ENCODE measurements around the gene MYOM3.

Gene MYOM3

GRCh38 chr1:24139841-24140425 lies 28.0 kb upstream of the MYOM3 start:
- in situ Hi-C loops (cut with MboI; ENCODE audit: low pct_unique_long_range_greater_than_20kb, low sequenced_read_pairs): no loop called here
- DNase-seq: no peak

GRCh38 chr1:24139222-24139489 lies 27.2 kb upstream of the MYOM3 start:
- DNase-seq: no peak
- in situ Hi-C loops (cut with MboI; ENCODE audit: low pct_unique_long_range_greater_than_20kb, low sequenced_read_pairs): no loop called here

GRCh38 chr1:24138476-24139221 lies 26.7 kb upstream of the MYOM3 start:
- in situ Hi-C loops (cut with MboI; ENCODE audit: low pct_unique_long_range_greater_than_20kb, low sequenced_read_pairs): no loop called here
- no peak for DNase-seq

- in situ Hi-C loops (cut with MboI; ENCODE audit: low pct_unique_long_range_greater_than_20kb, low sequenced_read_pairs): no loop called here
Observed at GRCh38 chr1:24136956-24137539, 25.1 kb upstream of the MYOM3 start.

GRCh38 chr1:24134376-24134775 lies 22.4 kb upstream of the MYOM3 start:
- no peak for DNase-seq
- in situ Hi-C loops (cut with MboI; ENCODE audit: low pct_unique_long_range_greater_than_20kb, low sequenced_read_pairs): no loop called here

More at GRCh38 chr1:24136956-24137539, 25.1 kb upstream of the MYOM3 start:
- no peak for DNase-seq

- DNase-seq: no peak
- in situ Hi-C loops (cut with MboI; ENCODE audit: low pct_unique_long_range_greater_than_20kb, low sequenced_read_pairs): no loop called here
Observed at GRCh38 chr1:24133819-24134218, 21.9 kb upstream of the MYOM3 start.

GRCh38 chr1:24130385-24130784 lies 18.4 kb upstream of the MYOM3 start:
- no peak for DNase-seq
- in situ Hi-C loops (cut with MboI; ENCODE audit: low pct_unique_long_range_greater_than_20kb, low sequenced_read_pairs): no loop called here

GRCh38 chr1:24127801-24128363 lies 15.9 kb upstream of the MYOM3 start:
- no peak for DNase-seq
- in situ Hi-C loops (cut with MboI; ENCODE audit: low pct_unique_long_range_greater_than_20kb, low sequenced_read_pairs): loop anchor here (10.0 kb wide), 1 partner anchor 57 kb away; the partner anchor contains the start of gene IFNLR1

GRCh38 chr1:24127134-24127800 lies 15.3 kb upstream of the MYOM3 start:
- DNase-seq: no peak
- in situ Hi-C loops (cut with MboI; ENCODE audit: low pct_unique_long_range_greater_than_20kb, low sequenced_read_pairs): loop anchor here (10.0 kb wide), 1 partner anchor 58 kb away; the partner anchor contains the start of gene IFNLR1

GRCh38 chr1:24126672-24127023 lies 14.7 kb upstream of the MYOM3 start:
- in situ Hi-C loops (cut with MboI; ENCODE audit: low pct_unique_long_range_greater_than_20kb, low sequenced_read_pairs): loop anchor here (10.0 kb wide), 1 partner anchor 58 kb away; the partner anchor contains the start of gene IFNLR1
- no peak for DNase-seq

- in situ Hi-C loops (cut with MboI; ENCODE audit: low pct_unique_long_range_greater_than_20kb, low sequenced_read_pairs): loop anchor here (10.0 kb wide), 1 partner anchor 59 kb away; the partner anchor contains the start of gene IFNLR1
- no peak for DNase-seq
Observed at GRCh38 chr1:24126018-24126671, 14.2 kb upstream of the MYOM3 start.

- in situ Hi-C loops (cut with MboI; ENCODE audit: low pct_unique_long_range_greater_than_20kb, low sequenced_read_pairs): loop anchor here (10.0 kb wide), 1 partner anchor 59 kb away; the partner anchor contains the start of gene IFNLR1
- DNase-seq: no peak
Observed at GRCh38 chr1:24125456-24125855, 13.5 kb upstream of the MYOM3 start.

- no peak for DNase-seq
- in situ Hi-C loops (cut with MboI; ENCODE audit: low pct_unique_long_range_greater_than_20kb, low sequenced_read_pairs): loop anchor here (10.0 kb wide), 1 partner anchor 60 kb away; the partner anchor contains the start of gene IFNLR1
Observed at GRCh38 chr1:24124980-24125379, 13.0 kb upstream of the MYOM3 start.

- DNase-seq: no peak
- in situ Hi-C loops (cut with MboI; ENCODE audit: low pct_unique_long_range_greater_than_20kb, low sequenced_read_pairs): loop anchor here (10.0 kb wide), 1 partner anchor 61 kb away; the partner anchor contains the start of gene IFNLR1
Observed at GRCh38 chr1:24123611-24124010, 11.7 kb upstream of the MYOM3 start.

GRCh38 chr1:24122776-24123175 lies 10.8 kb upstream of the MYOM3 start:
- in situ Hi-C loops (cut with MboI; ENCODE audit: low pct_unique_long_range_greater_than_20kb, low sequenced_read_pairs): loop anchor here (10.0 kb wide), 1 partner anchor 62 kb away; the partner anchor contains the start of gene IFNLR1
- DNase-seq: no peak

- no peak for DNase-seq
- in situ Hi-C loops (cut with MboI; ENCODE audit: low pct_unique_long_range_greater_than_20kb, low sequenced_read_pairs): loop anchor here (10.0 kb wide), 1 partner anchor 63 kb away; the partner anchor contains the start of gene IFNLR1
Observed at GRCh38 chr1:24121406-24121805, 9.5 kb upstream of the MYOM3 start.

GRCh38 chr1:24120965-24121364 lies 9.0 kb upstream of the MYOM3 start:
- in situ Hi-C loops (cut with MboI; ENCODE audit: low pct_unique_long_range_greater_than_20kb, low sequenced_read_pairs): loop anchor here (10.0 kb wide), 1 partner anchor 64 kb away; the partner anchor contains the start of gene IFNLR1

GRCh38 chr1:24119859-24120756 lies 8.2 kb upstream of the MYOM3 start:
- DNase-seq: no peak

More at GRCh38 chr1:24120965-24121364, 9.0 kb upstream of the MYOM3 start:
- DNase-seq: no peak

More at GRCh38 chr1:24119859-24120756, 8.2 kb upstream of the MYOM3 start:
- in situ Hi-C loops (cut with MboI; ENCODE audit: low pct_unique_long_range_greater_than_20kb, low sequenced_read_pairs): loop anchor here (10.0 kb wide), 1 partner anchor 65 kb away; the partner anchor contains the start of gene IFNLR1

Measured in KBM-7 (cell line).